ENCODE results near the gene ZYX. TPM values are rescaled to one million over a fixed set of nuclear protein-coding genes. Genes with fewer than 3 reads are reported as not detected.

The ZYX gene
- total and polyA plus RNA-seq, 2 of the 13 experiments (the other 11 are each of a cell fraction or from before 2014, with no cell fraction given), result 9.9 to 13.7 TPM

DNA sequence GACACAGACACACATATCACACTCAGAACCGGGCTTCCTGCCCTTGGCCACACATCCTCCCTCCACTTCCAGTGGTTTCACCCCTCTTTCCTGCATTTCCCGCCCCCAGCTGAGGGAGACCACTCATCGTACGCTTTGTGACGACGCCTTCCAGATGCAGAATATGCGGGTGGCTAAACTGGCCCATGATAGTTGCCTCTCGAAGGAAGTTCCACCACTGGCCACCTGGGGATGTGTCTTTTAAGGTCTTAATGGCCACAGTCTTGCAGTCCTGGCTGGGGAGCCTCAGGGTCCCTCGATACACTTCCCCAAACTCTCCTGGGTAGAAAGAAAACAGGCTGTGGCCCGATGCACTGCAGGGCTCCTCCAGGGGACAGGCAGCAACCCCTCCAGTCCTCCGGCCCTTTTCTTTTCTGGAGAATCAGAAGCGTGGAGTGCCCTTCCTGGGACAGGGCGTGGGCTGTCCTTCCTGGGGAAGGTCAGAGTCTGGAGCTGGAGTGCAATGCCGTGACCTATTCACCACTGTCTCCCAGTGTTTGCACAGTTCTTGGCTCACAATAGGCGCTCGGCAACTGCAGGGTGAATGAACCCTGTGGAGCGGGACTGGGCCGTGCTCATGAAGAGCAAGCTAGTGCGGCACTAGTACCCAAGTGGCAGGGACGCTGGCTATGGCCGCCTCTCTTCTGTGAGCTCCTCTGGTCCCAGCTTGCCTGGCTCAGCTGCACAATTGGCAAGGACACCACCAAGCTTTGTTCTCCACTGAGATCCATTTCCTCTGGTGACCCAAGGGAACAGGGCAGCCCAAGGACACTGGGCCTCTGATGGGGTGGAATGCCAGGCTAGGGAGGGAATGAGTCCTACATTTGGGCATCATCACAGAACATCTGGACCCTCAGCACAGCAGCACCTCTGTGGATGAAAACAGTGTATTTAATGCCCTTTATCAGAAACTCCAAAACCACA lies 14.3 kb downstream of the ZYX start (continued):
- TF ChIP-seq ZMYM3 (CRISPR knock-in tag; IDR thresholded peaks at IDR 0.05), result peak; percentile 65
- TF ChIP-seq ZNF543 (CRISPR knock-in tag; IDR thresholded peaks at IDR 0.05), result no peak
- TF ChIP-seq NKX3-1 (CRISPR knock-in tag; IDR thresholded peaks at IDR 0.05), result no peak
- no peak for TF ChIP-seq EHMT2 (IDR thresholded peaks at IDR 0.05; ENCODE audit: borderline replicate concordance, low read depth, low read length)
- TF ChIP-seq GZF1 (CRISPR knock-in tag; IDR thresholded peaks at IDR 0.05), result no peak
- no peak for TF ChIP-seq HNRNPK (IDR thresholded peaks at IDR 0.05; ENCODE audit: low read depth, low read length, poor library complexity, severe bottlenecking)
- no peak for TF ChIP-seq CC2D1A (CRISPR knock-in tag; IDR thresholded peaks at IDR 0.05)
- TF ChIP-seq, protein P1, sequence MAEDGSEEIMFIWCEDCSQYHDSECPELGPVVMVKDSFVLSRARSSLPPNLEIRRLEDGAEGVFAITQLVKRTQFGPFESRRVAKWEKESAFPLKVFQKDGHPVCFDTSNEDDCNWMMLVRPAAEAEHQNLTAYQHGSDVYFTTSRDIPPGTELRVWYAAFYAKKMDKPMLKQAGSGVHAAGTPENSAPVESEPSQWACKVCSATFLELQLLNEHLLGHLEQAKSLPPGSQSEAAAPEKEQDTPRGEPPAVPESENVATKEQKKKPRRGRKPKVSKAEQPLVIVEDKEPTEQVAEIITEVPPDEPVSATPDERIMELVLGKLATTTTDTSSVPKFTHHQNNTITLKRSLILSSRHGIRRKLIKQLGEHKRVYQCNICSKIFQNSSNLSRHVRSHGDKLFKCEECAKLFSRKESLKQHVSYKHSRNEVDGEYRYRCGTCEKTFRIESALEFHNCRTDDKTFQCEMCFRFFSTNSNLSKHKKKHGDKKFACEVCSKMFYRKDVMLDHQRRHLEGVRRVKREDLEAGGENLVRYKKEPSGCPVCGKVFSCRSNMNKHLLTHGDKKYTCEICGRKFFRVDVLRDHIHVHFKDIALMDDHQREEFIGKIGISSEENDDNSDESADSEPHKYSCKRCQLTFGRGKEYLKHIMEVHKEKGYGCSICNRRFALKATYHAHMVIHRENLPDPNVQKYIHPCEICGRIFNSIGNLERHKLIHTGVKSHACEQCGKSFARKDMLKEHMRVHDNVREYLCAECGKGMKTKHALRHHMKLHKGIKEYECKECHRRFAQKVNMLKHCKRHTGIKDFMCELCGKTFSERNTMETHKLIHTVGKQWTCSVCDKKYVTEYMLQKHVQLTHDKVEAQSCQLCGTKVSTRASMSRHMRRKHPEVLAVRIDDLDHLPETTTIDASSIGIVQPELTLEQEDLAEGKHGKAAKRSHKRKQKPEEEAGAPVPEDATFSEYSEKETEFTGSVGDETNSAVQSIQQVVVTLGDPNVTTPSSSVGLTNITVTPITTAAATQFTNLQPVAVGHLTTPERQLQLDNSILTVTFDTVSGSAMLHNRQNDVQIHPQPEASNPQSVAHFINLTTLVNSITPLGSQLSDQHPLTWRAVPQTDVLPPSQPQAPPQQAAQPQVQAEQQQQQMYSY (CRISPR knock-in tag; IDR thresholded peaks at IDR 0.05), result peak; percentile 42; the same call in 1 of the 2 replicates
- TF ChIP-seq, protein P2, sequence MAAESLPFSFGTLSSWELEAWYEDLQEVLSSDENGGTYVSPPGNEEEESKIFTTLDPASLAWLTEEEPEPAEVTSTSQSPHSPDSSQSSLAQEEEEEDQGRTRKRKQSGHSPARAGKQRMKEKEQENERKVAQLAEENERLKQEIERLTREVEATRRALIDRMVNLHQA (CRISPR knock-in tag; IDR thresholded peaks at IDR 0.05), result no peak
- peak; percentile 71; the same call in 1 of the 2 replicates for TF ChIP-seq ZBTB7A (CRISPR knock-in tag; IDR thresholded peaks at IDR 0.05)
- TF ChIP-seq ZC3H4 (CRISPR knock-in tag; IDR thresholded peaks at IDR 0.05; ENCODE audit: borderline replicate concordance), result no peak
- no peak for TF ChIP-seq ZNF34 (CRISPR knock-in tag; IDR thresholded peaks at IDR 0.05; ENCODE audit: borderline replicate concordance)
- TF ChIP-seq SALL2 (CRISPR knock-in tag; IDR thresholded peaks at IDR 0.05), result peak; percentile 59; the same call in 1 of the 2 replicates
- no peak for TF ChIP-seq ZNF678 (CRISPR knock-in tag; IDR thresholded peaks at IDR 0.05)
- TF ChIP-seq ZNF253 (CRISPR knock-in tag; IDR thresholded peaks at IDR 0.05; ENCODE audit: borderline replicate concordance), result no peak
- TF ChIP-seq, protein P3, sequence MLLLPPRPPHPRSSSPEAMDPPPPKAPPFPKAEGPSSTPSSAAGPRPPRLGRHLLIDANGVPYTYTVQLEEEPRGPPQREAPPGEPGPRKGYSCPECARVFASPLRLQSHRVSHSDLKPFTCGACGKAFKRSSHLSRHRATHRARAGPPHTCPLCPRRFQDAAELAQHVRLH (CRISPR knock-in tag; IDR thresholded peaks at IDR 0.05; ENCODE audit: borderline replicate concordance, low read depth), result 0 out of 2 replicates have a peak, but pooled peaks have one; percentile 44
- peak; percentile 65; the same call in 1 of the 2 replicates for TF ChIP-seq ZNF317 (CRISPR knock-in tag; IDR thresholded peaks at IDR 0.05)
- TF ChIP-seq NR2F6 (IDR thresholded peaks at IDR 0.05), result peak; percentile 87
- peak; percentile 96 for TF ChIP-seq NR2F6 (CRISPR knock-in tag; IDR thresholded peaks at IDR 0.05)
- TF ChIP-seq, protein P4, sequence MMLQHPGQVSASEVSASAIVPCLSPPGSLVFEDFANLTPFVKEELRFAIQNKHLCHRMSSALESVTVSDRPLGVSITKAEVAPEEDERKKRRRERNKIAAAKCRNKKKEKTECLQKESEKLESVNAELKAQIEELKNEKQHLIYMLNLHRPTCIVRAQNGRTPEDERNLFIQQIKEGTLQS (CRISPR knock-in tag; IDR thresholded peaks at IDR 0.05), result no peak
- TF ChIP-seq FOXJ3 (CRISPR knock-in tag; IDR thresholded peaks at IDR 0.05; ENCODE audit: borderline replicate concordance), result no peak; the same call in 1 of the 2 replicates
- TF ChIP-seq, protein P5, sequence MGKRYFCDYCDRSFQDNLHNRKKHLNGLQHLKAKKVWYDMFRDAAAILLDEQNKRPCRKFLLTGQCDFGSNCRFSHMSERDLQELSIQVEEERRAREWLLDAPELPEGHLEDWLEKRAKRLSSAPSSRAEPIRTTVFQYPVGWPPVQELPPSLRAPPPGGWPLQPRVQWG (CRISPR knock-in tag; IDR thresholded peaks at IDR 0.05; ENCODE audit: borderline replicate concordance, low read depth), result no peak
- TF ChIP-seq, protein P6, sequence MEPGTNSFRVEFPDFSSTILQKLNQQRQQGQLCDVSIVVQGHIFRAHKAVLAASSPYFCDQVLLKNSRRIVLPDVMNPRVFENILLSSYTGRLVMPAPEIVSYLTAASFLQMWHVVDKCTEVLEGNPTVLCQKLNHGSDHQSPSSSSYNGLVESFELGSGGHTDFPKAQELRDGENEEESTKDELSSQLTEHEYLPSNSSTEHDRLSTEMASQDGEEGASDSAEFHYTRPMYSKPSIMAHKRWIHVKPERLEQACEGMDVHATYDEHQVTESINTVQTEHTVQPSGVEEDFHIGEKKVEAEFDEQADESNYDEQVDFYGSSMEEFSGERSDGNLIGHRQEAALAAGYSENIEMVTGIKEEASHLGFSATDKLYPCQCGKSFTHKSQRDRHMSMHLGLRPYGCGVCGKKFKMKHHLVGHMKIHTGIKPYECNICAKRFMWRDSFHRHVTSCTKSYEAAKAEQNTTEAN (CRISPR knock-in tag; conservative IDR thresholded peaks at IDR 0.05), result 0 out of 2 replicates have a peak, but pooled peaks have one; percentile 80

All from HepG2 (cell line).